Pons (tissue), 1 donor: ENCODE data around the gene SUMO1.
"Not testable (repeated sequence)": the region's sequence is repeated elsewhere in the genome, so short reads cannot be mapped to it uniquely, and the experiment has no call there.

Source experiments
- DNase-seq: peaks from one replicate; pipeline ENCODE4 v3.0.0-alpha.2; 2016; ENCODE audit warnings: low spot score

The SUMO1 gene

GRCh38 chr2:202238234-202239197 lies at the start of gene SUMO1:
TSS of gene SUMO1 (minus strand) at chr2:202238597. CDS start at chr2:202238451, 146 bp downstream.
- peak; percentile 96 for DNase-seq

GRCh38 chr2:202286595-202286994 lies 48.2 kb upstream of the SUMO1 start:
- DNase-seq, result no peak

- peak; percentile 73 for DNase-seq
These were observed 40.5 kb upstream of the SUMO1 start for GRCh38 chr2:202278944-202279343.

GRCh38 chr2:202278036-202278760 lies 39.8 kb upstream of the SUMO1 start:
- no peak for DNase-seq

GRCh38 chr2:202276078-202276720 lies 37.8 kb upstream of the SUMO1 start:
- not testable (repeated sequence) for DNase-seq

GRCh38 chr2:202270487-202270886 lies 32.1 kb upstream of the SUMO1 start:
- no peak for DNase-seq

GRCh38 chr2:202269585-202269984 lies 31.2 kb upstream of the SUMO1 start:
- no peak for DNase-seq

- no peak for DNase-seq
These were observed 29.1 kb upstream of the SUMO1 start for GRCh38 chr2:202267495-202267894.

GRCh38 chr2:202265467-202266277 lies 27.3 kb upstream of the SUMO1 start, which contains the start of gene NOP58:
TSS of gene NOP58 (plus strand) at chr2:202265763. CDS start at chr2:202265942, 179 bp downstream.
- DNase-seq, result peak; percentile 98

GRCh38 chr2:202261531-202261930 lies 23.1 kb upstream of the SUMO1 start:
- DNase-seq, result no peak

- DNase-seq, result no peak
These were observed 13.1 kb upstream of the SUMO1 start for GRCh38 chr2:202251494-202251893.

- no peak for DNase-seq
These were observed 11.3 kb upstream of the SUMO1 start for GRCh38 chr2:202249521-202250253.

- not testable (repeated sequence) for DNase-seq
These were observed 9.3 kb upstream of the SUMO1 start for GRCh38 chr2:202247710-202248109.

- DNase-seq, result peak; percentile 30
These were observed 587 bp downstream of the SUMO1 start for GRCh38 chr2:202237787-202238233.

GRCh38 chr2:202221873-202222272 lies 16.5 kb downstream of the SUMO1 start:
- DNase-seq, result no peak

GRCh38 chr2:202215179-202215578 lies 23.2 kb downstream of the SUMO1 start:
- DNase-seq, result no peak

- DNase-seq, result no peak
These were observed 29.9 kb downstream of the SUMO1 start for GRCh38 chr2:202208526-202208925.

GRCh38 chr2:202204855-202205254 lies 33.5 kb downstream of the SUMO1 start:
- no peak for DNase-seq

- DNase-seq, result no peak
These were observed 35.0 kb downstream of the SUMO1 start for GRCh38 chr2:202203348-202203747.
